Liver (tissue), 9 donors: ENCODE measurements around the gene ELL2. TPM values are rescaled to one million over a fixed set of nuclear protein-coding genes. Genes with fewer than 3 reads are reported as not detected.

ENCODE experiments used
- DNase-seq: peaks from one replicate; pipeline ENCODE4 v3.0.0-alpha.2; 2017; ENCODE audit warnings: low spot score
- H3K27ac ChIP-seq, 2 donors: one replicate each; pipeline ENCODE4 v1.7.0; 2013; ENCODE audit warnings: inconsistent platforms in 2 of 2, low read length in 2 of 2, control low read depth in 1 of 2, low read depth in 1 of 2, mild to moderate bottlenecking in 1 of 2
- H3K27me3 ChIP-seq, 4 donors: one replicate each; pipeline versions ENCODE4 v1.6.1 to v1.7.0; 2013; ENCODE audit warnings: low read length in 3 of 4, inconsistent platforms in 1 of 4, mild to moderate bottlenecking in 1 of 4, moderate library complexity in 1 of 4; ENCODE audit not compliant: control insufficient read depth in 4 of 4, insufficient read depth in 4 of 4
- H3K36me3 ChIP-seq, 4 donors: one replicate each; pipeline versions ENCODE4 v1.6.1 to v1.7.0; 2013; ENCODE audit warnings: low read length in 3 of 4, mild to moderate bottlenecking in 3 of 4, low read depth in 1 of 4, moderate library complexity in 1 of 4; ENCODE audit not compliant: control insufficient read depth in 4 of 4, insufficient read depth in 3 of 4
- H3K4me1 ChIP-seq, 4 donors: one replicate each; pipeline versions ENCODE4 v1.6.1 to v1.7.0; 2013; ENCODE audit warnings: low read length in 3 of 4, mild to moderate bottlenecking in 3 of 4, moderate library complexity in 1 of 4; ENCODE audit not compliant: control insufficient read depth in 4 of 4, insufficient read depth in 4 of 4
- H3K4me3 ChIP-seq, 3 donors: one replicate each; pipeline versions ENCODE4 v1.6.1 to v1.7.0; 2013; ENCODE audit warnings: low read length in 3 of 3, control low read depth in 1 of 3, low read depth in 1 of 3, mild to moderate bottlenecking in 1 of 3
- H3K9ac ChIP-seq, 2 donors: one replicate each; pipeline ENCODE4 v1.7.0; 2013; ENCODE audit warnings: low read length in 2 of 2, mild to moderate bottlenecking in 2 of 2, moderate library complexity in 2 of 2, control low read depth in 1 of 2, low read depth in 1 of 2
- H3K9me3 ChIP-seq, 4 donors: one replicate each; pipeline versions ENCODE4 v1.6.1 to v1.7.0; 2013; ENCODE audit warnings: low read length in 3 of 4; ENCODE audit not compliant: control insufficient read depth in 4 of 4
- EGR1 ChIP-seq, 2 donors: IDR thresholded peaks; 2 replicates each; pipeline ENCODE4 v1.6.1; 2016 to 2018; ENCODE audit warnings: antibody characterized with exemption in 2 of 2, low read depth in 2 of 2
- FOXA1 ChIP-seq: IDR thresholded peaks from 2 replicates; pipeline ENCODE4 v1.6.1; 2016; ENCODE audit warnings: antibody characterized with exemption
- FOXA2 ChIP-seq: IDR thresholded peaks from 2 replicates; pipeline ENCODE4 v1.6.1; 2016; ENCODE audit warnings: antibody characterized with exemption
- GABPA ChIP-seq, 2 donors: IDR thresholded peaks in 1 of 2; conservative IDR thresholded peaks in 1 of 2; 2 replicates each; pipeline ENCODE4 v1.6.1; 2016; ENCODE audit warnings: antibody characterized with exemption in 2 of 2, mild to moderate bottlenecking in 1 of 2, moderate library complexity in 1 of 2
- HNF4A ChIP-seq, 2 donors: conservative IDR thresholded peaks; 2 replicates each; pipeline ENCODE4 v1.6.1; 2016; ENCODE audit warnings: antibody characterized with exemption in 2 of 2, mild to moderate bottlenecking in 2 of 2
- HNF4G ChIP-seq: IDR thresholded peaks from 2 replicates; pipeline ENCODE4 v1.6.1; 2016; ENCODE audit warnings: antibody characterized with exemption
- JUND ChIP-seq, 2 donors: IDR thresholded peaks; 2 replicates each; pipeline ENCODE4 v1.6.1; 2016; ENCODE audit warnings: antibody characterized with exemption in 2 of 2
- NR2F2 ChIP-seq: IDR thresholded peaks from 2 replicates; pipeline ENCODE4 v1.6.1; 2016; ENCODE audit warnings: antibody characterized with exemption
- RAD21 ChIP-seq, 2 donors: IDR thresholded peaks; 2 replicates each; pipeline ENCODE4 v1.6.1; 2016; ENCODE audit warnings: antibody characterized with exemption in 2 of 2, mild to moderate bottlenecking in 2 of 2
- RXRA ChIP-seq, 2 donors: IDR thresholded peaks; 2 replicates each; pipeline ENCODE4 v1.6.1; 2017 to 2018; ENCODE audit warnings: antibody characterized with exemption in 2 of 2, mild to moderate bottlenecking in 1 of 2
- SP1 ChIP-seq: IDR thresholded peaks from 2 replicates; pipeline ENCODE4 v1.6.1; 2018; ENCODE audit warnings: antibody characterized with exemption, mild to moderate bottlenecking
- TAF1 ChIP-seq: conservative IDR thresholded peaks from 2 replicates; pipeline ENCODE4 v1.6.1; 2016; ENCODE audit warnings: antibody characterized with exemption, mild to moderate bottlenecking
- YY1 ChIP-seq: IDR thresholded peaks from 2 replicates; pipeline ENCODE4 v1.6.1; 2016; ENCODE audit warnings: antibody characterized with exemption, mild to moderate bottlenecking
- WGBS: extraction: QIAGEN DNeasy Blood & Tissue Kit; methylation state at CpG from one replicate; pipeline ENCODE4 v1.1.7; 2013; 5-methylcytosine and 5-hydroxymethylcytosine counted together
- polyA plus RNA-seq, 2 donors: library from polyadenylated mRNA; stranded (reverse) in 1 of 2; unstranded in 1 of 2; fragments of 200-250 nt in 1 of 2; fragments of >200 nt in 1 of 2; fragmentation: Nextera tagmentation in 1 of 2; extraction: Ambion mirVana in 1 of 2; gene quantifications; one replicate each; pipeline versions ENCODE4 v1.2.1 to v1.2.3, GENCODE V29; 2013 to 2015
- total RNA-seq, 2 donors: library from RNA; depleted of rRNA; stranded (reverse); fragments of >200 nt; gene quantifications; one replicate each; pipeline ENCODE4 v1.2.3, GENCODE V29; 2014
- TF ChIP-seq, protein P1 (sequence below): IDR thresholded peaks from 2 replicates; pipeline ENCODE4 v1.6.1; 2016; ENCODE audit warnings: antibody characterized with exemption, mild to moderate bottlenecking
- TF ChIP-seq, protein P2 (sequence below): IDR thresholded peaks from 2 replicates; pipeline ENCODE4 v1.6.1; 2016; ENCODE audit warnings: antibody characterized with exemption
- TF ChIP-seq, protein P3 (sequence below): IDR thresholded peaks from 2 replicates; pipeline ENCODE4 v1.6.1; 2016; ENCODE audit warnings: antibody characterized with exemption
- TF ChIP-seq, protein P4 (sequence below): fragments of 150-350 bp; IDR thresholded peaks from 2 replicates; pipeline ENCODE4 v1.5.1; 2017; ENCODE audit warnings: improper control_type of control experiment, low read depth, low read length; ENCODE audit not compliant: missing input control
- TF ChIP-seq, protein P5 (sequence below): IDR thresholded peaks from 2 replicates; pipeline ENCODE4 v1.6.1; 2016; ENCODE audit warnings: antibody characterized with exemption
- donor health status: healthy.
- donor health status: healthy.
- donor health status: healthy.
- donor health status: healthy.
- donor health status: healthy.

ELL2 gene
- total and polyA plus RNA-seq, 4 donors = 21.0 to 64.5 (median 45.9) TPM

DNA sequence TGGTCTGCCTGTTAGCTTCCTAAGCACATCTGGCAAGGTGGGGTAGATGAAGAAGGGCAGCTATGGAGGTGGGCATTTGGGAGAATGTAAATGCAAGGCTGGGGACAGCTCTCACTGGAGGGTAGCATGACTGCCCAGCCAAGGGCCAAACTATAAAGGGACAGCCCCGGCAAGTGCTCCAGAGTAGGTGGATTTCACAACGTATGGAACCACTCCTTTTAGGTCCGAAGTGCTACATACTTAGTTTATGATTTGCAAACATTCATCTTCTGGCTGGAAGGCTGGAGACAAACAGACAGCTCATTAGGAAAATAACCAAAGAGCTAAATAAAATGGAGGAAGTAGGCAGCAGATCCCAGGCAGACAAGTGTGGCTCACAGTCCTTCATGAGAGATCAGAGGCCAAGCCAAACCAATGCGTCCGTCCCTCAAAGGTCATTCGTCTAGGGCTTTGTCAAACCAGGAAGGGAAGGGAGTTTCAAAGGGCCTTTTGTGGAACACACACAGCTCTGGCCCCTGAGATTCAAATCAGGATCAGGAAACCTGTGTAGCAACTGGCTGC, 96.6 kb downstream of the ELL2 start:
- Histone ChIP-seq H3K4me3 (no peak overlapping the region), H3K9ac (no peak overlapping the region), H3K4me1 (peaks cover 7 to 22% (median 9%) of the 10 kb centered on the region in 4 donors), H3K36me3 (no peaks in the 10 kb centered on the region), H3K9me3 (no peaks in the 10 kb centered on the region), H3K27me3 (no peaks in the 10 kb centered on the region), H3K27ac (no peak overlapping the region)
- TF ChIP-seq EGR1 (IDR thresholded peaks at IDR 0.05; ENCODE audit: low read depth in 2 of 2) = no peak
- peak in 1 of 2 donors; percentile 34 for TF ChIP-seq RAD21 (IDR thresholded peaks at IDR 0.05)
- peak; percentile 51 for TF ChIP-seq YY1
- peak; percentile 14 for TF ChIP-seq HNF4G
- TF ChIP-seq JUND (IDR thresholded peaks at IDR 0.05) = no peak
- peak; percentile 48 to 70 for TF ChIP-seq HNF4A (conservative IDR thresholded peaks at IDR 0.05)
- TF ChIP-seq RXRA (IDR thresholded peaks at IDR 0.05) = peak in 1 of 2 donors; percentile 18
- TF ChIP-seq NR2F2 = peak; percentile 44
- TF ChIP-seq SP1 = peak; percentile 45
- no peak for TF ChIP-seq GABPA (IDR thresholded peaks at IDR 0.05 in 1 of 2, conservative IDR thresholded peaks at IDR 0.05 in 1 of 2)
- 35% methylated on average over 6 of the region's 6 CpGs for WGBS
- no peak for DNase-seq

DNA sequence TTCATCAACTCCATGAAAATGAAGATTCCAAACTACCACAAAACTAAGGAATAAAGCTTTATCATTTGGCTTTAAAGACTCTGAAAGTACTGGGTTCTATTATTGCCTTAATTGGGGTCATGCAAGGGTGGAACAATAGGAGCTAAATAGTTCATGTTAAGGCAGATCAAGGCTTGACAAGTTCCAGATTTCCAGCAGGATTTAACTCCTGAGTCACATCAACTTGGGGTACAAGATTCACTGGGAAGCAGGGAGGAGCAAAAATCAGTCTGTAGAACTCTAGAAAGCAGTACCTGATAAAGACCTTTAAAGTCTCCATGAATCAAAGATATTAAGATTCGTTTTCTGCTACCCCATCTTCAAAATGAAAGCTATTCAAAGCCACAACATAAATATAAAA, 97.2 kb downstream of the ELL2 start:
- H3K27ac ChIP-seq = no peak overlapping the region
- WGBS = 86% methylated on average over 1 of the region's 1 CpG

More for the DNA sequence above, 97.2 kb downstream of the ELL2 start:
- Histone ChIP-seq H3K4me3 (no peak overlapping the region), H3K27me3 (no peaks in the 10 kb centered on the region), H3K9me3 (no peaks in the 10 kb centered on the region), H3K36me3 (no peaks in the 10 kb centered on the region), H3K4me1 (peaks cover 7 to 22% (median 9%) of the 10 kb centered on the region in 4 donors), H3K9ac (no peak overlapping the region)
- no peak for DNase-seq
- no peak for TF ChIP-seq HNF4A (conservative IDR thresholded peaks at IDR 0.05)
- no peak for TF ChIP-seq YY1
- TF ChIP-seq NR2F2 = no peak
- TF ChIP-seq RXRA (IDR thresholded peaks at IDR 0.05) = no peak
- no peak for TF ChIP-seq TAF1
- TF ChIP-seq, protein P1, sequence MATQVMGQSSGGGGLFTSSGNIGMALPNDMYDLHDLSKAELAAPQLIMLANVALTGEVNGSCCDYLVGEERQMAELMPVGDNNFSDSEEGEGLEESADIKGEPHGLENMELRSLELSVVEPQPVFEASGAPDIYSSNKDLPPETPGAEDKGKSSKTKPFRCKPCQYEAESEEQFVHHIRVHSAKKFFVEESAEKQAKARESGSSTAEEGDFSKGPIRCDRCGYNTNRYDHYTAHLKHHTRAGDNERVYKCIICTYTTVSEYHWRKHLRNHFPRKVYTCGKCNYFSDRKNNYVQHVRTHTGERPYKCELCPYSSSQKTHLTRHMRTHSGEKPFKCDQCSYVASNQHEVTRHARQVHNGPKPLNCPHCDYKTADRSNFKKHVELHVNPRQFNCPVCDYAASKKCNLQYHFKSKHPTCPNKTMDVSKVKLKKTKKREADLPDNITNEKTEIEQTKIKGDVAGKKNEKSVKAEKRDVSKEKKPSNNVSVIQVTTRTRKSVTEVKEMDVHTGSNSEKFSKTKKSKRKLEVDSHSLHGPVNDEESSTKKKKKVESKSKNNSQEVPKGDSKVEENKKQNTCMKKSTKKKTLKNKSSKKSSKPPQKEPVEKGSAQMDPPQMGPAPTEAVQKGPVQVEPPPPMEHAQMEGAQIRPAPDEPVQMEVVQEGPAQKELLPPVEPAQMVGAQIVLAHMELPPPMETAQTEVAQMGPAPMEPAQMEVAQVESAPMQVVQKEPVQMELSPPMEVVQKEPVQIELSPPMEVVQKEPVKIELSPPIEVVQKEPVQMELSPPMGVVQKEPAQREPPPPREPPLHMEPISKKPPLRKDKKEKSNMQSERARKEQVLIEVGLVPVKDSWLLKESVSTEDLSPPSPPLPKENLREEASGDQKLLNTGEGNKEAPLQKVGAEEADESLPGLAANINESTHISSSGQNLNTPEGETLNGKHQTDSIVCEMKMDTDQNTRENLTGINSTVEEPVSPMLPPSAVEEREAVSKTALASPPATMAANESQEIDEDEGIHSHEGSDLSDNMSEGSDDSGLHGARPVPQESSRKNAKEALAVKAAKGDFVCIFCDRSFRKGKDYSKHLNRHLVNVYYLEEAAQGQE = no peak
- no peak for TF ChIP-seq JUND (IDR thresholded peaks at IDR 0.05)
- TF ChIP-seq FOXA2 = no peak
- TF ChIP-seq RAD21 (IDR thresholded peaks at IDR 0.05) = no peak
- TF ChIP-seq EGR1 (IDR thresholded peaks at IDR 0.05; ENCODE audit: low read depth in 2 of 2) = no peak
- TF ChIP-seq SP1 = no peak
- TF ChIP-seq, protein P2, sequence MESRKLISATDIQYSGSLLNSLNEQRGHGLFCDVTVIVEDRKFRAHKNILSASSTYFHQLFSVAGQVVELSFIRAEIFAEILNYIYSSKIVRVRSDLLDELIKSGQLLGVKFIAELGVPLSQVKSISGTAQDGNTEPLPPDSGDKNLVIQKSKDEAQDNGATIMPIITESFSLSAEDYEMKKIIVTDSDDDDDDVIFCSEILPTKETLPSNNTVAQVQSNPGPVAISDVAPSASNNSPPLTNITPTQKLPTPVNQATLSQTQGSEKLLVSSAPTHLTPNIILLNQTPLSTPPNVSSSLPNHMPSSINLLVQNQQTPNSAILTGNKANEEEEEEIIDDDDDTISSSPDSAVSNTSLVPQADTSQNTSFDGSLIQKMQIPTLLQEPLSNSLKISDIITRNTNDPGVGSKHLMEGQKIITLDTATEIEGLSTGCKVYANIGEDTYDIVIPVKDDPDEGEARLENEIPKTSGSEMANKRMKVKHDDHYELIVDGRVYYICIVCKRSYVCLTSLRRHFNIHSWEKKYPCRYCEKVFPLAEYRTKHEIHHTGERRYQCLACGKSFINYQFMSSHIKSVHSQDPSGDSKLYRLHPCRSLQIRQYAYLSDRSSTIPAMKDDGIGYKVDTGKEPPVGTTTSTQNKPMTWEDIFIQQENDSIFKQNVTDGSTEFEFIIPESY = no peak
- TF ChIP-seq, protein P3, sequence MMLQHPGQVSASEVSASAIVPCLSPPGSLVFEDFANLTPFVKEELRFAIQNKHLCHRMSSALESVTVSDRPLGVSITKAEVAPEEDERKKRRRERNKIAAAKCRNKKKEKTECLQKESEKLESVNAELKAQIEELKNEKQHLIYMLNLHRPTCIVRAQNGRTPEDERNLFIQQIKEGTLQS = no peak
- TF ChIP-seq, protein P4, sequence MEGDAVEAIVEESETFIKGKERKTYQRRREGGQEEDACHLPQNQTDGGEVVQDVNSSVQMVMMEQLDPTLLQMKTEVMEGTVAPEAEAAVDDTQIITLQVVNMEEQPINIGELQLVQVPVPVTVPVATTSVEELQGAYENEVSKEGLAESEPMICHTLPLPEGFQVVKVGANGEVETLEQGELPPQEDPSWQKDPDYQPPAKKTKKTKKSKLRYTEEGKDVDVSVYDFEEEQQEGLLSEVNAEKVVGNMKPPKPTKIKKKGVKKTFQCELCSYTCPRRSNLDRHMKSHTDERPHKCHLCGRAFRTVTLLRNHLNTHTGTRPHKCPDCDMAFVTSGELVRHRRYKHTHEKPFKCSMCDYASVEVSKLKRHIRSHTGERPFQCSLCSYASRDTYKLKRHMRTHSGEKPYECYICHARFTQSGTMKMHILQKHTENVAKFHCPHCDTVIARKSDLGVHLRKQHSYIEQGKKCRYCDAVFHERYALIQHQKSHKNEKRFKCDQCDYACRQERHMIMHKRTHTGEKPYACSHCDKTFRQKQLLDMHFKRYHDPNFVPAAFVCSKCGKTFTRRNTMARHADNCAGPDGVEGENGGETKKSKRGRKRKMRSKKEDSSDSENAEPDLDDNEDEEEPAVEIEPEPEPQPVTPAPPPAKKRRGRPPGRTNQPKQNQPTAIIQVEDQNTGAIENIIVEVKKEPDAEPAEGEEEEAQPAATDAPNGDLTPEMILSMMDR = no peak
- TF ChIP-seq HNF4G = no peak
- TF ChIP-seq, protein P5, sequence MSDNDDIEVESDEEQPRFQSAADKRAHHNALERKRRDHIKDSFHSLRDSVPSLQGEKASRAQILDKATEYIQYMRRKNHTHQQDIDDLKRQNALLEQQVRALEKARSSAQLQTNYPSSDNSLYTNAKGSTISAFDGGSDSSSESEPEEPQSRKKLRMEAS = no peak
- no peak for TF ChIP-seq GABPA (IDR thresholded peaks at IDR 0.05 in 1 of 2, conservative IDR thresholded peaks at IDR 0.05 in 1 of 2)
- TF ChIP-seq FOXA1 = no peak
